NCI-H1048 (cell line): Measurements from ENCODE around the gene OIT3.

Source experiments
- DNase-seq: peaks from one replicate; lab custom pipeline; 2025; lab: John Stamatoyannopoulos, UW

OIT3 gene

DNA sequence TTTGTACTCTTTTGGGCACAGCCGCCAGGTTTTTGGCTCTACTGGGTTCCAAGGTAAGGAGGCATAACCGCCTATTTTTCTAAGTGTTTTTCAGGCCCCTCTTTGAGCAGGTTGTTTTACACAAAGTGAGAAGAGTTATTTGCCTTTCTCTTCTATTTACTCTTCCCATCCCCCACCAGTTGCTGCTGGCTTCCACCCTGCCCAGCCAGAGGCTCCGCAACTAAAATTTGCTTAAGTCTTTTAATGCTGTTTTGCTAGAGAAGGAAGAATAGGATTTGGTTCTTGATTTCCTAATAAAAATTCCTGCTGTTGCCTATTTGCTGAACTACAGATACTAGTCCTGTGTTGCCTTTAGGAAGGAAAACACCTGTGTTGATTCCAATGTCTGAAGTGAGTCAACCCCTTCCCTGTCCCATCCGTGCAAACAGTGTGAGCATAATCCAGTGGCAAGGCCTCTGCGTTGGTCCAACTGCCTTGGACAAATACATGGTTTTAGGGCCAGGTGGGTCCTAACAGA, 59.2 kb downstream of the OIT3 start:
- DNase-seq, result no peak

DNA sequence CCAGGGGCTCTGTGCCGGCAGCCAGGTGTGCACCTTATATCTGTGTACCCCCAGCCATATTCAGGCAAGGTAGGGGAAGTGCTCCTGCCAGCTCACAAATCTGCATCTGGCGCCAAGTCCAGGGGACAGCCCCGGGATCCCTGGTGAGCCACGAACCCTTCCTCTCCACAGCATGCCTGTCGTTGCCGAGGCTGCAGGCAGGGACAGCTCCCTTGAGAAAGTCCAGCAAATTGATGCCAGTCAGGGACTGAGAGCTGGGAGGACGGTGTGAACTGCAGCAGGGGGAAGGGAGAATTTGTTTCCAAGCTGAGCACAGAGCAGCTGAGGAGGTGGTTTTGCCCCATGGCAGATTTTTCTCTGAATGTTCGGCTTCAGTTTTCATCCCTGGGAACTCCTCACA, 60.1 kb downstream of the OIT3 start:
- no peak for DNase-seq

DNA sequence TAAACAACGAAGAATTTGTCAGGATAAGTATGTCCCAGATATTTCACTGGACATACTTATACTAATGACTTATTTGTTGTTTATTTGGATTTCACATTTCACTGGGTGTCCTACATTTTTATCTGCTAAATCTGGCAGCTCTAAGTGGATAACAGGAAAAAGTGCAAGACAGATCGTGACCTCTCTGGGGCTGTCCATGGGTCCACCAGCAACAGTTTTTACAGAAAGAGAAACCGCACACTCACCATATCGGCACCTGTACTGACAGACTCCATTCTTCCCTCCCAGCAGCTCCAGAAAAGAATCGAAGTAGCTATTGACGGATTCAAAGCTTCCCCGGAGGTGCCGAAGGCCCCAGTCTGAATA, 60.7 kb downstream of the OIT3 start:
- DNase-seq, result no peak

DNA sequence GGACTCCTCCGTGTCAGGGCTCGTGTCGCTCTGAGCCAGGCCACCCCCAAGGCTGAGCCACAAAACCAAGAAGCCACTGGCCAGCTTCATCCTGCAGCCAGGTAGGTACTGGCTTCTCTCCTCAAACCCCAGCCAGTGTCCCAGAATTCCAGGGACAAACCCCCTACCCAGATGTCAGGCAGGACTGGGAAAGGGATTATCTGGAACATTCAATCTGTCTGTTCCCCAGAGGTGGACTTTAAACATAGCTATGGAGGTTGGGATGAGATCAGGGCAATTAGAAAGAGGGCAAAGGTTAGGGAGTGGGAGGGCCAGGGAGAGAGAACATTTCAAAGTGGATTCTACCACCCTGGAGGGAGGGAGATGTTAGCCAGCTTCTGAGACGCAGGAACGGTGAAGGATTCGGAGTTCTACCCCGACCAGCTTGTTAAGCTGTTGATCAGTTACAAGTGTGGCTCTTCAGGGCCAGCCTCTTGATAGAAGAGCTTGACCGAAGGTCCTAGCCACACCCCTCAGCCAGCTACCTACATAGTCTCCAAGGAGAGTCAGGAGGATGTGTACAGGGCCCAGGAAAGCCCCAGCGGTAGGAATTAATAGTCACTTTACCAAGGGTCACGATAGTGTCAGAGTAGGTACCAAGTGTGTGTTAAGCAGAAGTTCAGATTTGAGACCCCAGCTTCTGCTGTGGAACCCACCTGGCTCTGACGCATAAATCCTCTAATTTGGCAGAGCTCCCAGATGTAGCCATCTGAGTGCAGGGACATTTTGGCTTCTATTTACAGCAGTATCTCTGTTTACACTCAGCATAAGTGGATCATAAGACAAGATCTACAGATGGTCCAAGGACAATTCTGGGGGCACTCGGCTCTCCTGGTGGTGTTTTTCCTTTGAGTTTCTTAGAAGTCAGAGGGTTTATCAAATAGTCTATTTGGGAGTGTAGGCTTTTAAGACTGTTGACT, 61.3 kb downstream of the OIT3 start, which contains the start of gene PLA2G12B:
Gene PLA2G12B, minus strand, starts transcription at position 211 of the 959 bp plus-strand sequence. Its CDS starts 121 bp downstream, at position 90.
- DNase-seq, result no peak

DNA sequence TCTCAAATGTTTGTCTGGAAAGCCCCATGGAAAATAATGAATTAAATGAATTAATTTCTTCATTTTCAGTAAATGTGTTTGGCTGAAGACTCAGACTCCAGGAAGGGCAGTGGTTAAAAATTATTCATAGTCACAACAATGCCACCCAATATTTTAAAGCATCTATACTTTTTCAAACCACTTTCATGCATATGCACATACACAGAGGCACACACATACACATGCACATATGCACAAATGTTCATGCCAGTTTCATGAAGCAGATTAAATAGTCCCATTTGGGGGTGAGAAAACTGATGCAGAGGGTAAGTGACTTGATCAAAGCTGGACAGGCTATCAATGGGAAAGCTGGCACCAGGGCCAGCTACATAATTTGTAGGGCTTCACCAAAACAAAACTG, 62.5 kb downstream of the OIT3 start:
- no peak for DNase-seq

DNA sequence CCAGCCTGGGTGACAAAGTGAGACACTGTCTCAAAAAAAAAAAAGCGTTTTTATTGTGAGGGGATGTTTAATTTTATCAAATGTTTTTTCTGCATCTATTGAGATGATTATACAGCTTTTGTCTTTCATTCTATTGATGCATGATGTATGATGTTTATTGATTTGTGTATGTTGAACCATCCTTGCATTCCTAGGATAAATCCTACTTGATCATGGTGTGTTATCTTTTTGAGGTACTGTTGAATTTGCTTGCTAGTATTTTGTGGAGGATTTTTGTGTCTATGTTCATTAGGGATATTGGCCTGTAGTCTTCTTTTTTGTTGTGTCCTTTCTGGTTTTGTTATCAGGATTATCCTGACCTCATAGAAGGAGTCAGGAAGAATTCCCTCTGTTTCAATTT, 83.3 kb downstream of the OIT3 start:
- no peak for DNase-seq

DNA sequence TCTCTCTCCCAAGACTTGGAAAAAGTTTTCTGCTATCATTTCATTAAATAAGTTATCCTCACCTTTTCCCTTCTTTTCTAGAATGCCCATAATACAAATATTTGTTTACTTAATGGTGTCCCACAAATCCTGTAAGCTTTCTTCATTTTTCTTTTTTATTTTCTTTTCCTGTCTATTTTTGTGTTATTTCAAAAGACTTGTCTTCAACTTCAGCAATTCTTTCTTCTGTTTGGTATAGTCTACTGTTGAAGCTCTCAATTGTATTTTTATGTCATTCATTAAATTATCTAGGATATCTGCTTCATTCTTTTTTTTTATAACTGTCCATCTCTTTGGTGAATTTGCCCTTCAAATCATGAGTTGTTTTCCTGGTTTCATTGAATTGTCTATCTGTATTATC, 86.2 kb downstream of the OIT3 start:
- no peak for DNase-seq

DNA sequence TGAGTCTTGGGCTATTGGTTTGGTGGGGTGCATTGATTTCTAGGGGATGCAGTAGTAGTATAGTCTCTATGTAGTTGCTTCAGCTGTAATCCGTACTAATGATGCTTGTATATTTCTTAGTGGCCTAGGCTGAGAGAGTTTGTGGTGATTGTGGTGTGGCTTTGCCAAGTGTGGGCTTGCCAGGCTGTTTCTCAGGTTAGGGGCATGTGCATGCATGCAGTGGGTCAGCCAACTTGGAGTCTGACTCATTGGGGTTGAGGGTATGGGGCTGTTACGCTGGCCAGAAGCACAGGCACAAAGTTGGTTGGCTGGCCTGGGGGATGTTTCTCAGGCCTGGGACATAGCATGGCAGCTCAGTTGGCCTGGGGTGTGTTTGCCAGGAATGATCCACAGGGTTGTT, 86.8 kb downstream of the OIT3 start:
- no peak for DNase-seq

DNA sequence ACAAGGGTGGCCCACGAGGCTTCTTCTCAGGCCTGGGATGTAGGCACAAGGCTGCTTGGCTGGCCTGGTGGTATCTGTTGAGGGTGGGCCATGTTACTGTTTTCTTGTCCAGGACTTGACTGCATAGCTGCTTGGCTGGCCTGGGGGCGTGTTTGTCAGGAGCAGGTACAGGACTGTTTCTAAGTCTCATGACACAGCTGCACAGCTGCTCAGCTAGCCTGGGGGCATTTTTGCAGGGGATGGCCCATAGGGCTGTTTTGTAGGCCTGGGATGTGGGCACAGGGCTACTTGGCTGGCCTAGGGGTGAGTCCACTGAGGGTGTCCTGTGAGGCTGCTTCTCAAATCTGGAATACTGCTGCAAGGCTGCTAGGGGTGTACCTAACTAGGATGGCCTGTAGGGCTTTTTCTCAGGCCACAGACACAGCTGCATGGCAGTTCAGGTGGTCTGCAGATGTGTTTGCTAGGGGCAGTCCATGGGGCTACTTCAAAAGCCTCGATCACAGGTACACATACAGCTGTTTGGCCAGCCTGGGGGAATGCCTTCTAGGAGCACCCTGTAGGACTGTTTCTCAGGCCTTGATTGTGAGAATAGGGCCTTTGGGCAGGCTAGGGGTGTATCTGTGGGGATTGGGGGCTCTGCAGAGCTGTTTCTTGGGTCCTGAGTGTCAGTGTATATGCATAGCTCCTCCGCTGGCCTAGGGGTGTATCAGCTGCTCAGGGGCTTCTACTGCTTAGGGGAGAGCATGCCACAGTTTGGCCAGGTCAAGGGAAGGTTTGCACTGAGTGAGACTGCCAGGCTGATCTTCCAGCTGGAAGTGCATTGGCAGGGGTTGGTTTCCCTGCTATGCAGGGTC, 87.7 kb downstream of the OIT3 start:
- DNase-seq, result no peak

DNA sequence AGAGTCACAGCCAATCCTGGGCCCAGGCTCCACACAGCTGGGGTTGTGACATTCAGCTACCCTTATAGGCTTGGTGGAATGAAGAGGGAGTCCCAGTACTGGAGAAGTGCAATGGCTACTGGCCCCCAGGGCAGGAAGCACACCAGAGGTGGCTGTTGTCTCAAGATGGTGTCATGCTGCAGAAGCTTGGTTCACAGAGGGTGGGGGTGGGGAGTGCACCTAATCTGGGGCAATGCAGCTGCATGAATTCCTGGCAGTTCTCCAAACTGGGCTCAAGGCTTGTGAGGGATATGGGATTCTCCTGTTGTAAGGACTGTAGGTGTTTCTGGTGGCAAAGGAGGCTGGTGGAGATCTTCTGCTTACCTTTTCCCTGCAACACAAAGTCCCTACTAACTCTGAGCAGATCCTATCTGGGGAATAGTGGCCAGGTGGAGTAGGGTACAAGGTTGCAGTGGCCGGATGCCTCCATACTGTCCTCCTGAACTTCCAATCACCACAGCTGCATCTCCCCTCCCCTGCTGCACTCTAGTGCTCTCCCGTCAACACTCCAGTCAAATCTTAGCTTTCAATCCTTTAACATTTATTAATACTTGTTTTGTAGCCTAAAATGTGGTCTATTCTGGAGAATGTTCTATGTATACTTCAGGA, 88.5 kb downstream of the OIT3 start:
- no peak for DNase-seq
